Measurements from ENCODE around the gene KIF26B. TPM values are rescaled to one million over a fixed set of nuclear protein-coding genes. Genes with fewer than 3 reads are reported as not detected.

Gene KIF26B
- total RNA-seq, 1 experiment from 2014 or later = 1.2 TPM

- DNase-seq (ENCODE audit: low spot score) = no peak
- Mint-ChIP-seq H3K4me1 (peaks cover 6% of the 10 kb centered on the region), H3K27ac (no peak overlapping the region), H3K36me3 (no peaks in the 10 kb centered on the region), H3K27me3 (ENCODE audit: low read depth) (peaks cover 28% of the 10 kb centered on the region), H3K4me3 (no peak overlapping the region), H3K9me3 (peaks cover 4% of the 10 kb centered on the region; the same call in 1 of the 2 replicates)
- ChIA-PET POLR2A (no interaction called here), CTCF (interaction anchor here (1.1 kb wide), 1 partner anchor 21 kb away, joined by 3 read pairs; no protein-coding TSS in a partner anchor)
- no peak for ATAC-seq
- TF ChIP-seq, protein P1, sequence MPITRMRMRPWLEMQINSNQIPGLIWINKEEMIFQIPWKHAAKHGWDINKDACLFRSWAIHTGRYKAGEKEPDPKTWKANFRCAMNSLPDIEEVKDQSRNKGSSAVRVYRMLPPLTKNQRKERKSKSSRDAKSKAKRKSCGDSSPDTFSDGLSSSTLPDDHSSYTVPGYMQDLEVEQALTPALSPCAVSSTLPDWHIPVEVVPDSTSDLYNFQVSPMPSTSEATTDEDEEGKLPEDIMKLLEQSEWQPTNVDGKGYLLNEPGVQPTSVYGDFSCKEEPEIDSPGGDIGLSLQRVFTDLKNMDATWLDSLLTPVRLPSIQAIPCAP (CRISPR knock-in tag; IDR thresholded peaks at IDR 0.05) = no peak
- TF ChIP-seq, protein P2, sequence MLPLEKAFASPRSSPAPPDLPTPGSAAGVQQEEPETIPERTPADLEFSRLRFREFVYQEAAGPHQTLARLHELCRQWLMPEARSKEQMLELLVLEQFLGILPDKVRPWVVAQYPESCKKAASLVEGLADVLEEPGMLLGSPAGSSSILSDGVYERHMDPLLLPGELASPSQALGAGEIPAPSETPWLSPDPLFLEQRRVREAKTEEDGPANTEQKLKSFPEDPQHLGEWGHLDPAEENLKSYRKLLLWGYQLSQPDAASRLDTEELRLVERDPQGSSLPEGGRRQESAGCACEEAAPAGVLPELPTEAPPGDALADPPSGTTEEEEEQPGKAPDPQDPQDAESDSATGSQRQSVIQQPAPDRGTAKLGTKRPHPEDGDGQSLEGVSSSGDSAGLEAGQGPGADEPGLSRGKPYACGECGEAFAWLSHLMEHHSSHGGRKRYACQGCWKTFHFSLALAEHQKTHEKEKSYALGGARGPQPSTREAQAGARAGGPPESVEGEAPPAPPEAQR (CRISPR knock-in tag; IDR thresholded peaks at IDR 0.05) = no peak
- TF ChIP-seq, protein P3, sequence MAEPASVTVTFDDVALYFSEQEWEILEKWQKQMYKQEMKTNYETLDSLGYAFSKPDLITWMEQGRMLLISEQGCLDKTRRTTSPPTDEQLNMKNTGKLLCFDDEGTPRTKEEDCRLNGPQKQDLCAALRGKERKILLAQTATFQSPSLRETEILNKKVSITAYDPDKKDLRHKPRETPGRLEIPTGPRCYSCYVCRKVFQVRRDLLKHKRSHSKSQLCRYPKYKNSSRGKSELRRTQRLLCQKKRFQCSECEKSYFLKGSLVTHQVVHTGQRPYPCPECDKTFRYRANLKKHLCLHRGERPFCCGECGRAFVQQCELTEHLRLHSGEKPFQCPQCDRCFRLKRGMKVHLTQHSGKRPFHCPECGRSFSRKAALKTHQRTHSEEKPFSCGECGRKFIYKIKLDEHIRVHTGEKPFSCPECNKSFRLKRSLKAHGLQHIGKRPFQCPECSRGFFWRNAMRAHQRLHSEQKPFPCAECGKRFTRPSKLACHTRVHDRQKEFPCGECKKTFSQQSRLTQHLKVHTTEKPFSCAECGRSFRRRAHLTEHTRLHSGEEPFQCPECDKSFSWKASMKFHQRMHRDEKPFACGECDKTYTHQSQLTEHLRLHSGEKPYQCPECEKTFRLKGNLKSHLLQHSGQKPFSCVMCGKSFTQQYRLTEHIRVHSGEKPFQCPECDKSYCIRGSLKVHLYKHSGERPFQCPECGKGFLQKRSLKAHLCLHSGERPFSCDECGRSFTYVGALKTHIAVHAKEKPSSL (CRISPR knock-in tag; conservative IDR thresholded peaks at IDR 0.05) = no peak
- no peak for TF ChIP-seq FOXP4 (CRISPR knock-in tag; IDR thresholded peaks at IDR 0.05)
- TF ChIP-seq CREB1 (CRISPR knock-in tag; IDR thresholded peaks at IDR 0.05) = no peak
- TF ChIP-seq OVOL2 (CRISPR knock-in tag; IDR thresholded peaks at IDR 0.05; ENCODE audit: borderline replicate concordance) = no peak
- TF ChIP-seq, protein P4, sequence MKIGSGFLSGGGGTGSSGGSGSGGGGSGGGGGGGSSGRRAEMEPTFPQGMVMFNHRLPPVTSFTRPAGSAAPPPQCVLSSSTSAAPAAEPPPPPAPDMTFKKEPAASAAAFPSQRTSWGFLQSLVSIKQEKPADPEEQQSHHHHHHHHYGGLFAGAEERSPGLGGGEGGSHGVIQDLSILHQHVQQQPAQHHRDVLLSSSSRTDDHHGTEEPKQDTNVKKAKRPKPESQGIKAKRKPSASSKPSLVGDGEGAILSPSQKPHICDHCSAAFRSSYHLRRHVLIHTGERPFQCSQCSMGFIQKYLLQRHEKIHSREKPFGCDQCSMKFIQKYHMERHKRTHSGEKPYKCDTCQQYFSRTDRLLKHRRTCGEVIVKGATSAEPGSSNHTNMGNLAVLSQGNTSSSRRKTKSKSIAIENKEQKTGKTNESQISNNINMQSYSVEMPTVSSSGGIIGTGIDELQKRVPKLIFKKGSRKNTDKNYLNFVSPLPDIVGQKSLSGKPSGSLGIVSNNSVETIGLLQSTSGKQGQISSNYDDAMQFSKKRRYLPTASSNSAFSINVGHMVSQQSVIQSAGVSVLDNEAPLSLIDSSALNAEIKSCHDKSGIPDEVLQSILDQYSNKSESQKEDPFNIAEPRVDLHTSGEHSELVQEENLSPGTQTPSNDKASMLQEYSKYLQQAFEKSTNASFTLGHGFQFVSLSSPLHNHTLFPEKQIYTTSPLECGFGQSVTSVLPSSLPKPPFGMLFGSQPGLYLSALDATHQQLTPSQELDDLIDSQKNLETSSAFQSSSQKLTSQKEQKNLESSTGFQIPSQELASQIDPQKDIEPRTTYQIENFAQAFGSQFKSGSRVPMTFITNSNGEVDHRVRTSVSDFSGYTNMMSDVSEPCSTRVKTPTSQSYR (CRISPR knock-in tag; IDR thresholded peaks at IDR 0.05) = no peak
- no peak for TF ChIP-seq TP53 (CRISPR knock-in tag; IDR thresholded peaks at IDR 0.05)
- TF ChIP-seq, protein P5, sequence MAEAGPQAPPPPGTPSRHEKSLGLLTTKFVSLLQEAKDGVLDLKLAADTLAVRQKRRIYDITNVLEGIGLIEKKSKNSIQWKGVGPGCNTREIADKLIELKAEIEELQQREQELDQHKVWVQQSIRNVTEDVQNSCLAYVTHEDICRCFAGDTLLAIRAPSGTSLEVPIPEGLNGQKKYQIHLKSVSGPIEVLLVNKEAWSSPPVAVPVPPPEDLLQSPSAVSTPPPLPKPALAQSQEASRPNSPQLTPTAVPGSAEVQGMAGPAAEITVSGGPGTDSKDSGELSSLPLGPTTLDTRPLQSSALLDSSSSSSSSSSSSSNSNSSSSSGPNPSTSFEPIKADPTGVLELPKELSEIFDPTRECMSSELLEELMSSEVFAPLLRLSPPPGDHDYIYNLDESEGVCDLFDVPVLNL (CRISPR knock-in tag; IDR thresholded peaks at IDR 0.05; ENCODE audit: borderline replicate concordance, low read depth) = no peak
- TF ChIP-seq SOX15 (CRISPR knock-in tag; IDR thresholded peaks at IDR 0.05) = no peak
- TF ChIP-seq, protein P6, sequence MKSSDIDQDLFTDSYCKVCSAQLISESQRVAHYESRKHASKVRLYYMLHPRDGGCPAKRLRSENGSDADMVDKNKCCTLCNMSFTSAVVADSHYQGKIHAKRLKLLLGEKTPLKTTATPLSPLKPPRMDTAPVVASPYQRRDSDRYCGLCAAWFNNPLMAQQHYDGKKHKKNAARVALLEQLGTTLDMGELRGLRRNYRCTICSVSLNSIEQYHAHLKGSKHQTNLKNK (CRISPR knock-in tag; IDR thresholded peaks at IDR 0.05) = no peak
- no peak for TF ChIP-seq SMAD4 (CRISPR knock-in tag; IDR thresholded peaks at IDR 0.05)
- TF ChIP-seq, protein P7, sequence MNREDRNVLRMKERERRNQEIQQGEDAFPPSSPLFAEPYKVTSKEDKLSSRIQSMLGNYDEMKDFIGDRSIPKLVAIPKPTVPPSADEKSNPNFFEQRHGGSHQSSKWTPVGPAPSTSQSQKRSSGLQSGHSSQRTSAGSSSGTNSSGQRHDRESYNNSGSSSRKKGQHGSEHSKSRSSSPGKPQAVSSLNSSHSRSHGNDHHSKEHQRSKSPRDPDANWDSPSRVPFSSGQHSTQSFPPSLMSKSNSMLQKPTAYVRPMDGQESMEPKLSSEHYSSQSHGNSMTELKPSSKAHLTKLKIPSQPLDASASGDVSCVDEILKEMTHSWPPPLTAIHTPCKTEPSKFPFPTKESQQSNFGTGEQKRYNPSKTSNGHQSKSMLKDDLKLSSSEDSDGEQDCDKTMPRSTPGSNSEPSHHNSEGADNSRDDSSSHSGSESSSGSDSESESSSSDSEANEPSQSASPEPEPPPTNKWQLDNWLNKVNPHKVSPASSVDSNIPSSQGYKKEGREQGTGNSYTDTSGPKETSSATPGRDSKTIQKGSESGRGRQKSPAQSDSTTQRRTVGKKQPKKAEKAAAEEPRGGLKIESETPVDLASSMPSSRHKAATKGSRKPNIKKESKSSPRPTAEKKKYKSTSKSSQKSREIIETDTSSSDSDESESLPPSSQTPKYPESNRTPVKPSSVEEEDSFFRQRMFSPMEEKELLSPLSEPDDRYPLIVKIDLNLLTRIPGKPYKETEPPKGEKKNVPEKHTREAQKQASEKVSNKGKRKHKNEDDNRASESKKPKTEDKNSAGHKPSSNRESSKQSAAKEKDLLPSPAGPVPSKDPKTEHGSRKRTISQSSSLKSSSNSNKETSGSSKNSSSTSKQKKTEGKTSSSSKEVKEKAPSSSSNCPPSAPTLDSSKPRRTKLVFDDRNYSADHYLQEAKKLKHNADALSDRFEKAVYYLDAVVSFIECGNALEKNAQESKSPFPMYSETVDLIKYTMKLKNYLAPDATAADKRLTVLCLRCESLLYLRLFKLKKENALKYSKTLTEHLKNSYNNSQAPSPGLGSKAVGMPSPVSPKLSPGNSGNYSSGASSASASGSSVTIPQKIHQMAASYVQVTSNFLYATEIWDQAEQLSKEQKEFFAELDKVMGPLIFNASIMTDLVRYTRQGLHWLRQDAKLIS (CRISPR knock-in tag; IDR thresholded peaks at IDR 0.05; ENCODE audit: borderline replicate concordance) = no peak
- TF ChIP-seq TEAD4 (CRISPR knock-in tag; IDR thresholded peaks at IDR 0.05) = no peak
- TF ChIP-seq ESRRA (CRISPR knock-in tag; IDR thresholded peaks at IDR 0.05; ENCODE audit: borderline replicate concordance) = no peak
- TF ChIP-seq, protein P8, sequence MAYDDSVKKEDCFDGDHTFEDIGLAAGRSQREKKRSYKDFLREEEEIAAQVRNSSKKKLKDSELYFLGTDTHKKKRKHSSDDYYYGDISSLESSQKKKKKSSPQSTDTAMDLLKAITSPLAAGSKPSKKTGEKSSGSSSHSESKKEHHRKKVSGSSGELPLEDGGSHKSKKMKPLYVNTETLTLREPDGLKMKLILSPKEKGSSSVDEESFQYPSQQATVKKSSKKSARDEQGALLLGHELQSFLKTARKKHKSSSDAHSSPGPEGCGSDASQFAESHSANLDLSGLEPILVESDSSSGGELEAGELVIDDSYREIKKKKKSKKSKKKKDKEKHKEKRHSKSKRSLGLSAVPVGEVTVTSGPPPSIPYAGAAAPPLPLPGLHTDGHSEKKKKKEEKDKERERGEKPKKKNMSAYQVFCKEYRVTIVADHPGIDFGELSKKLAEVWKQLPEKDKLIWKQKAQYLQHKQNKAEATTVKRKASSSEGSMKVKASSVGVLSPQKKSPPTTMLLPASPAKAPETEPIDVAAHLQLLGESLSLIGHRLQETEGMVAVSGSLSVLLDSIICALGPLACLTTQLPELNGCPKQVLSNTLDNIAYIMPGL (CRISPR knock-in tag; IDR thresholded peaks at IDR 0.05) = no peak
Observed at GRCh38 chr1:245160288-245160687, 5.5 kb downstream of the KIF26B start.
